Ishikawa (cell line): ENCODE measurements around the gene ITPR2.

Experiments used
- CEBPB ChIP-seq: IDR thresholded peaks from 2 replicates; pipeline ENCODE4 v1.6.1; 2012
- EP300 ChIP-seq: IDR thresholded peaks from 2 replicates; pipeline ENCODE4 v1.6.1; 2012; ENCODE audit warnings: borderline replicate concordance
- RAD21 ChIP-seq: IDR thresholded peaks from 2 replicates; pipeline ENCODE4 v1.6.1; 2012; ENCODE audit warnings: low read depth
- TCF12 ChIP-seq: IDR thresholded peaks from 2 replicates; pipeline ENCODE4 v1.6.1; 2012; ENCODE audit warnings: low read depth
- TF ChIP-seq, protein P1 (sequence below): IDR thresholded peaks from 2 replicates; pipeline ENCODE4 v1.6.1; 2012; ENCODE audit warnings: low read depth, mild to moderate bottlenecking

GRCh38 chr12:26868447-26869103, 35.6 kb upstream of the ITPR2 start:
- TF ChIP-seq RAD21 (no peak), EP300 (no peak), TCF12 (no peak), CEBPB (no peak)
- TF ChIP-seq, protein P1, sequence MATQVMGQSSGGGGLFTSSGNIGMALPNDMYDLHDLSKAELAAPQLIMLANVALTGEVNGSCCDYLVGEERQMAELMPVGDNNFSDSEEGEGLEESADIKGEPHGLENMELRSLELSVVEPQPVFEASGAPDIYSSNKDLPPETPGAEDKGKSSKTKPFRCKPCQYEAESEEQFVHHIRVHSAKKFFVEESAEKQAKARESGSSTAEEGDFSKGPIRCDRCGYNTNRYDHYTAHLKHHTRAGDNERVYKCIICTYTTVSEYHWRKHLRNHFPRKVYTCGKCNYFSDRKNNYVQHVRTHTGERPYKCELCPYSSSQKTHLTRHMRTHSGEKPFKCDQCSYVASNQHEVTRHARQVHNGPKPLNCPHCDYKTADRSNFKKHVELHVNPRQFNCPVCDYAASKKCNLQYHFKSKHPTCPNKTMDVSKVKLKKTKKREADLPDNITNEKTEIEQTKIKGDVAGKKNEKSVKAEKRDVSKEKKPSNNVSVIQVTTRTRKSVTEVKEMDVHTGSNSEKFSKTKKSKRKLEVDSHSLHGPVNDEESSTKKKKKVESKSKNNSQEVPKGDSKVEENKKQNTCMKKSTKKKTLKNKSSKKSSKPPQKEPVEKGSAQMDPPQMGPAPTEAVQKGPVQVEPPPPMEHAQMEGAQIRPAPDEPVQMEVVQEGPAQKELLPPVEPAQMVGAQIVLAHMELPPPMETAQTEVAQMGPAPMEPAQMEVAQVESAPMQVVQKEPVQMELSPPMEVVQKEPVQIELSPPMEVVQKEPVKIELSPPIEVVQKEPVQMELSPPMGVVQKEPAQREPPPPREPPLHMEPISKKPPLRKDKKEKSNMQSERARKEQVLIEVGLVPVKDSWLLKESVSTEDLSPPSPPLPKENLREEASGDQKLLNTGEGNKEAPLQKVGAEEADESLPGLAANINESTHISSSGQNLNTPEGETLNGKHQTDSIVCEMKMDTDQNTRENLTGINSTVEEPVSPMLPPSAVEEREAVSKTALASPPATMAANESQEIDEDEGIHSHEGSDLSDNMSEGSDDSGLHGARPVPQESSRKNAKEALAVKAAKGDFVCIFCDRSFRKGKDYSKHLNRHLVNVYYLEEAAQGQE, result no peak
